ENCODE data around the gene ENOX2.

DNA sequence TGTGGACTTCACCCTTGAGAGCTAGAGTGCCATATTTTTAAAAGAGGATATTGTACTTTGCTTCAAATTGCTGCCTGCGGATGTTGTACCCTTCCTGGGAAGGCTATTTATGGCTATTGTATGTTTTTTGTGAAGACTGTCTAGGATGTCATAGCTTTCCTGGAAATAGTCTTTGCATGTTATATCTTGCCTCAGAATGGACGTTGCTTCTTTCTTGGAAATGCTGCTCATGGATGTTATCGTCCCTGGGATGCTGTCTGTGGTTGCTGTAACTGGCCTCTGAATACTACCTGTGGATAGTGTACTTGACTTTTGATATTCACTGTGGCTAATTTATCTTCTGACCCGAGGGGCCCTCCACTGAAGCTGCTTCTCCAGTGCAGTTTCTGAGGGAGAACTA lies 146.8 kb downstream of the ENOX2 start:
- TF ChIP-seq POLR2A (IDR thresholded peaks at IDR 0.05) (no peak), POLR2AphosphoS5 (IDR thresholded peaks at IDR 0.05) (no peak)
- TF ChIP-seq, protein P1, sequence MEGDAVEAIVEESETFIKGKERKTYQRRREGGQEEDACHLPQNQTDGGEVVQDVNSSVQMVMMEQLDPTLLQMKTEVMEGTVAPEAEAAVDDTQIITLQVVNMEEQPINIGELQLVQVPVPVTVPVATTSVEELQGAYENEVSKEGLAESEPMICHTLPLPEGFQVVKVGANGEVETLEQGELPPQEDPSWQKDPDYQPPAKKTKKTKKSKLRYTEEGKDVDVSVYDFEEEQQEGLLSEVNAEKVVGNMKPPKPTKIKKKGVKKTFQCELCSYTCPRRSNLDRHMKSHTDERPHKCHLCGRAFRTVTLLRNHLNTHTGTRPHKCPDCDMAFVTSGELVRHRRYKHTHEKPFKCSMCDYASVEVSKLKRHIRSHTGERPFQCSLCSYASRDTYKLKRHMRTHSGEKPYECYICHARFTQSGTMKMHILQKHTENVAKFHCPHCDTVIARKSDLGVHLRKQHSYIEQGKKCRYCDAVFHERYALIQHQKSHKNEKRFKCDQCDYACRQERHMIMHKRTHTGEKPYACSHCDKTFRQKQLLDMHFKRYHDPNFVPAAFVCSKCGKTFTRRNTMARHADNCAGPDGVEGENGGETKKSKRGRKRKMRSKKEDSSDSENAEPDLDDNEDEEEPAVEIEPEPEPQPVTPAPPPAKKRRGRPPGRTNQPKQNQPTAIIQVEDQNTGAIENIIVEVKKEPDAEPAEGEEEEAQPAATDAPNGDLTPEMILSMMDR (IDR thresholded peaks at IDR 0.05): no peak

Data from upper lobe of left lung (tissue), 4 donors.